LHCN-M2 (cell line): ENCODE measurements around the gene NDUFV1. TPM values are rescaled to one million over a fixed set of nuclear protein-coding genes. Genes with fewer than 3 reads are reported as not detected.
A peak's percentile ranks its signal among the peaks of the same experiment; 100 is the strongest.

Experiments used
- DNase-seq: peaks from one replicate; pipeline ENCODE4 v3.0.0-alpha.2; 2012; ENCODE audit warnings: low read depth
- total RNA-seq: library from RNA; depleted of rRNA; stranded (reverse); fragments of >200 nt; gene quantifications from 2 replicates; pipeline ENCODE4 v1.2.3, GENCODE V29; 2014

The NDUFV1 gene
- total RNA-seq, 1 experiment from 2014 or later = 192 TPM

DNA sequence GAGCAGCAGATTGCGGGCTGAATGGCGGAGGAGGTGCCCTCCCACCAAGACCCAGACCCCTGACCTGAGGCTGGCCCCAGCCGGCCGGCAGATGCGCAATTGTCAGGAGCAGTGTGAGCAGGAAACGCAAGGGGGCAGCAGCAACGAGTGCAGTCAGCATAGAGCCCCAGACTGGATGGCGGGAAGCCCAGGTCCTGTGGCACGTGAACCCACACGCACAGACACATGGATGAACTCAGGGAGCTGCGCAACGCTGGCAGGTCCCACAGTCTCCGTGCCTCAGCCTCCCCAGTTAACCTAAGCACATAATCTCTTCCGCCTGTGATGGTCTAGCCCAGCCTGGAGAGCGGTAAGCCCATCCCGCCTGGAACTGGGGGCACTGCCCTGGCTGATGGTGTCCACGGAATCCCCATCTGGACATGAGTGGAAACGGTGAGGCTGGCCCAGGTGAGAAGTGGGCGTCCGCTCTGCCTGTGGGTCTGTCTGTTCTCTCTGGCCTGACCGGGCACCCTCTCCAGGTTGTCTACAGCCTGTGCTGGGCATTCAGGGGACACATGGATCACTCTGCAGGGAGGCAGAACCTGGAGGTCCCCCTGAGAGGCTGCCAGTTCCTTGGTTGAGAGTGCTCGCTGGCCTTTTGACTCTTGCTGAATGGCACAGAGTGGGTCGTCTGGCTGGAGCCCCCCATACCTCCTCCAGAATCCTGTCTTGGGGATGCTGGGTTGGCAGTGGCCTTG is 33.5 kb downstream of the NDUFV1 start:
- peak; percentile 25 for DNase-seq

DNA sequence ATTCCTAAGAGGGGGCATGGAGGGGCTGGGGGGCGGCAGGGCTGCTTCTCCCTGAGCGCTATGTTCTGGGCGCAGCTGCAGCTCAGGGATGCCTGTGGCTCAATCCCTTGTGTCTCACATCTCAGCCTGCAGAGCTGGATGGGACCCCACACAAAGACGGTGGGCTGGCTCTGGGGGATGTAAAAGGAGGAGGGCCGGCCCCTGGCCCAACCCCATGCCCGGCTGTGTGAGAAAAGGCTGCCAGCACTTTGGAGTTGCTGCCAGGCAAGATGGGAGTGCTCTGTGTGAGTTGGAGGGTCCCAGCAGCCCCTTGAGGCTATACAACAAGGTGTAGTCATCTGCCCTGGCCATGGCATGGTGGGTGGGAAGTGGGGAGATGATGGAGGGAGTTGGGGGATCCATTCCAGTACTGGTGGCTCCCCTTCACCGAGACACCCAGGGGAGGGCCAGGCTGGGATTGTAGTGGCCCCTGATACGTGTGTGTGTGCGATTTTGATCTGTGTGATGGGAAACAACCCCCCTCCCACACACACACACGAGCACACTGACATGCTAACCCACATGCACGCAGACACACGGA is 34.1 kb downstream of the NDUFV1 start:
- no peak for DNase-seq

DNA sequence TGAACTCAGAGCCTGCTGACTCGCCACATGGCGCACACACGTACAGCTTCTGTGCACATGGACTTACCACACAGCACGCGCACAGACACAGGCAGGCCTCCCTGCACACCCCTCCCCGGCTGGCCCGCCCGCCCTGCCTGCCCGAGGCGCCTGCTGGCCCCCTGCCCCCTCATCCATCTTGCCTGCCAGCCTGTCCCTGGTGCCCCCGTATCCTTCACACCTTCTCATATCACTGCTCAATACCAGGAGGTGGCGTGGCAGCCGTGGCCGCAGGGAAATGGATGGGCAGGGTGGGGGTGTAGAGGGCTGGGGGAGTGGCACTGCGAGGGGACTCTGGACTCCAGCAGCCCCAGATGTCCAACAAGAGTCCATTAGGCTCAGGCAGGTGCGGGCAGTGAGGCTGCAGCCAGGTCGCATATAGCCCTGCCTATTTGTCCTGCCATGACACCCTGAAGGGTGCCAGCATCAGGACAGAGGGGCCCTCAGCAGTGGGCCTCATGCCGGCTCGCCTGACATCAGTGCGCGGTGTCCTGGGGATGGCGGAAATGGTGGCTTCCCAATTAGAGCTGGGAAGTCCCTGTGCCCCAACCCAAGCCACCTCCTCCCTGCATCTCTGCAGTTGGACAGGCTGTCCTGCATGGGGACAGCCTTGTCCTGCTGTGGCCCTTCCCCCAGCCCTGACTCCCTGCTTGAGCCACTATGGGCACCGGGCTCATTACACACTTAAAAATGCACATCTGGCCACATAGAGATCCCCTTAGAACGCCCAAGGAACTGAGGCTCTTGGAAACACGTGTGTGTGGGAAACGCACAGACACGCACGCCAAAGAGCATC is 34.8 kb downstream of the NDUFV1 start:
- DNase-seq = no peak

DNA sequence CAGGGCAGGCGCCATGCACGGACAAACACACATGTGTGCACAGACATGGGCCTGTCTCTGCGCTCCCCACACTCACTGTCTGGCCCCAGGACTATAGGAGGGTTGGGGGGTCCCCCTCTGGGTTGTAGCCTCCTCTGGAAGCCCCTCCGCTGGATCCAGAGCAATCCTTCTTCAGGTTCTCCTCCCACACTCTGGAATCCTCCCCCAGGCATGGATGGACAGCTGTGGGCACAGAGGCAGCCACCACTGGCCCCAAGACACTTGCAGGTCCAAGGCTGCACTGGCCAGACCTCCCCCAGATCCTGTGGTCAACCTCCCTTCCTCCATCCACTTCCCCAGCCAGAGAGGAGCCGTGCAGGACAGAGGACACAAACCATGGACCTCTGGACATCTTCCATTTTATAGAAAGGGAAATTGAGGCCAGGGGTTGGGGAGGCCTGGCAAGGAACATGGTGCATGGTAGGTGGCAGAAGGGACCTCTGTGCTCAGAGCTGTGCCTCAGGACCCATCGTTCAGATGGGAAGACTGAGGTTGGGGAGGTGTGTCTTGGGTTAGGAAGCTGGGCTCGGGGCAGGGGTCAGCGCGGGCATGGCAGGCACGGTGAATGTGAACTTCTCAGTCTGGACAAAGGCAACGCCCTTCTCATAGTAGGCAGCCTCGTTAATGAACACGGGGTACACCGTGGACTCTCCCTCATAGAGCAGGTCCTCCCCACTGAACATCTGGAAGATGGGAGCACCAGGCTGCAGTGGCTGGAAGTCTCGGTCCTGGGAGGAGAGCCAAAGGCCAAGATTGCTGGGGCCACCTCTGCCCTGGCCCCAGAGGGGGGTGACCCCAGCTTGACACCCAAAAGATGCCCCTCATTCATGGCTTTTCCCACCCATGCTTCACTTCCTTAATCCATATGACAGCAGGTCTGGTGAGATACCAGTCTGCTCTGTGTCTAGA is 35.7 kb downstream of the NDUFV1 start:
- no peak for DNase-seq

DNA sequence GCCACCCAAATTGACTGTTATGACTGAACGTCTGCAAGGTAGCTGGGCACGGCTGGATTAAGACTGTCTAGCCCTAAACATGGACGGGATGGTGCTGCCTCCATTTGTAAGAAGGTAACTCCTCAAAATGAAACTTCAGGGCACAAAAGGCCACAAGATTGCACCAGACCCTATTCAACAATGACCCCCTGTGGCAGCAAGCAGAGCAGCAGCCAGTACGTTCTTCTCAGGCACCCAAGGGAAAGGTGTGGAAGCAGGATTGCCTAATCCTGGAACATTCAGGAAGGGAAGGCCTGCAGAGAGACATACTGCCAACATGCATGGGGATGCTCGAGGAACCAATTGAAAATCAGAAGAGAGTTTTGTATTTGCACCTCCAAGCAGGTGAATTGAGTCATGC is 37.3 kb downstream of the NDUFV1 start:
- no peak for DNase-seq

DNA sequence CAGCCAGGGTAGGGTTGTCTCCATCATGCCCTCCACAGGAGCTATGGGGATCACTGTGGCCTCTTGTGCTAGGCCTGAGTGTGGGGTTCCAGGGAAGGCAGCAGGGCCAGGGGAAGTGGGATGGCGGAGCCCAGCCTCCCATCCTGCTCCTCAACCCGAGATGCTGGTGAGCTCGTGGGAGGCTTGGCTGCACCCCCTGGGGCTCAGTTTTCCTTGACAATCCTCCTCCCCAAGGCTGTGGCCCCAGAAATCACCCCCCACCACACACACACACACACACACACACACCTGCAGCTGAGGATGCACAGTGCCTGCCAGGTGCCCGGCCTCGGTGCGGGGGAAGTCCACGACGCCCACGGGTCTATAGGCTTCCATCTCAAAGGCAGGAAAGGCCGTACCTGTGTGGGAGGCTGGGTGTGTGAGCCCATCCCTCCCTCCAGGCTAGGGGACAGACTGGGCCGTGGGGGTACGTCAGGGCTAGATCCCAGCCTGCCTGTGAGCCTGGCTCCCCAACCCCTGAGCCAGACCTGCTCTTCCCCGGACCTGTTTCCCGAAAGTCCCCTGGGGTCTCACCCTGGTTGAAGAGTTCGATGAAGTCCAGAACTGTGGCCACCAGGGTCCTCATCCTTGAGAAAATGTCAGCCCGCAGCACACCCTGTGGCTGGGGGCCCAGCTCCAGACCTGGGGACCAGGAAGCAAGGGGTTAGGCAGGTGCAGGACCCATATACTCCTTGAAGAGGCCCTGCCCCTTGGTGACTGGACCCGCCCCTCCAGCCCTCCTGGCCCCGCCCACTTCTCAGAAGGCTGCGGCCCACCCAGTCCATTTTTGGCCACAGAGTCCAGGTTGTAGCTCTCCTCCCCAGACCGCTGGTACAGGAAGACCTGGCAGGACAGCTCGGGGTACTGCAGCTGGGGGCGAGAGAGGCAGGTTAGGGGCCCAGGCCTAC is 38.0 kb downstream of the NDUFV1 start:
- DNase-seq = no peak

DNA sequence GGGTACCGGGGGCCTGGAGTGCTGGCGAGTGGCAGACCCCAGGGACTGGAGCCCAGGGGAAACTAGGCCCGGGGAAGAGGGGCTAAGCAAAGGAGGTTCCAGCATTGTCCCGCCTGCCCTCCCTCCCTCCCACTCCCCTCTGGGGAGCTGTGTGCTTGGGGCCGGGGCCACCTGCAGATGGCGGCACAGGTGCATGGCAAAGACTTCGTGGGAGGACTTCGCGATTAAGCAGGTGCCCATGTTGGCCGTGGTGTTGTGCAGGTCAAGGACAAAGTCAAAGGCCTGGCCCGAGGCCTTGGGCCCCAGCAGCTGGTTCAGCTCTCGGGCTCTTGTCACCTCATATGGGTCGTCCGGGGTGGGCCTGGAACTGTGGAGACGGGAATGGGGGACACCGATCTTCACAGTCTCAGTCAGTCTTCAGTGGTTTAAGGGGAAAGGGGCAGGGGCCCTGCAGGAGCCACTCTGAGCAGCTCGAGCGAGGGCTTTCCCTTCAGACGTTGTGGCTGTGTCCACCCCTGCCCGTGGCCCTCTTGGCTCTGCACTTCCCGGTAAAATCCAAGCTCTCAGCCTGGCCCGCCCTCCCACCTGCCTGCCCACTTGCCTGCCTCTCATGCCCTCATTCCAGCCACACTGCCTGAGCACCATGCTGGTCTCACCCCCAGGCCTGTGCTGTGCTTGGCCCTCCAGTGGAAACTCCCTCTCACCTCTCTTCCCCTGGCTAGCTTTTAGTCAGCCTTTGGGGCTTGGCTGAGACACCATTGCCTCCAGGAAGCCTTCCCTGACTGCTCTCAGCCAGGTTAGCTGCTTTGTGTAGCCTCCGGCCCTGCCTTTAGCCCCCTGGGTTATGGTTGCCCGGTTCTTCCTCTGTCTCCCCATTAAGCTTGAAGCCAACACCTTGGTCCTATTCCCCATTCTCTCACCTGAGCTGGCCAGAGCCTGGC is 39.1 kb downstream of the NDUFV1 start:
- DNase-seq = no peak

DNA sequence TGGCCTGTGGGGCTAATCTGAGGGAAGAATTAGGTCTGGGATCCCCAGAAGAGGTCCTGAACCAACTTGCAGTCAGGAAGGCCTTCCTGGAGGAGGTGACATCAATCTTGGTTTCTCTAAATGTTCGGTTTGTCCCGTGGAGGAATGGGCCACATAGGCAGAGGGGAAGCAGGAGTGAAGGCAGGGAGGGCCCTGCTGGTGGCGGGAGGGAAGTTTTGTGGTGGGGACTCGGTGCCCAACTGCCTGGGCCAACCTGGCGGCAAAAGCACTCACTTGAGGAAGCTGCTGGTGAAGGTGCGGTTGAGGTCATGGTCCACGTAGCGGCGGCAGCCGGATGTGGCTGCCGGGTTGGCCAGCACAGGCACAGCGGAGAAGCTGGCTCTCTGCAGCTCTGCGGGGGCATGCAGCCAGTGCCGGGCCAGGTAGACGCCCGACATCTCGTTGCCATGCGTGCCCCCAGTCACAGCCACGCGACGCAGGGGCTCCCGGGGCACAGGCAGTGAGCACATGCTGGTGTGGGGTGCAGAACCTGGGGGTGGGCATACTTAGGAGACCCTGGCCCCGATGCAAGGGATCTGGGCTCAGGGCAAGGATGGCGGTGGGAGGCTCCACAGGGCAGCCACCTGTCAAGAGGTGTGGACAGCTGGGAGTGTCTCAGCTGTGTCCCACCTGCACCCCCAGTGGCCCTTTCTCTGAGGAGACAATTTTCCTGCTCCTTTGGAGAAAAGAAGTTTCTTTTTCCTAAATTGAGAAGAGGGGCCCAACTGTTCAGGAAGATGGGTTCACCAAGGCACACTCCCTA is 40.0 kb downstream of the NDUFV1 start:
- DNase-seq = no peak

DNA sequence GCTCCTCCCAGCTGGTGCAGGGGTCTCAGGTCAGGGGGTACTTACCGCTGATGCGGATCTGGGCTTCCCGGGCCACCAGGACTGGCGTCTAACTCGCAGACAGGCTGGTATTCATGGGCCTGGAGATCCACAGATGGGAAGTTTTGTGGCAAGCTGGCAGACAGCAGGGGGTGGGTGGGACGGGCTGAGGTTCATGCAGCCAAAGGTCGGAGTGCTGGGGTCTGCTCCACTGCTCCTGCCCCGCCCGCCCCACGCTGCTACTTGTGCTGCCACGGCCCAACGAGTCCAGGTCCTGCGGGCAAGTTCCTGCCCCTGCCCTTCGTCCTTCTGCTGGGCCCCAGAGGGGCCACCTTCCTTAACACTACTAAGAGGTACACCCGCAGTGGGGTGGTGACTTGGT is 40.7 kb downstream of the NDUFV1 start:
- no peak for DNase-seq

DNA sequence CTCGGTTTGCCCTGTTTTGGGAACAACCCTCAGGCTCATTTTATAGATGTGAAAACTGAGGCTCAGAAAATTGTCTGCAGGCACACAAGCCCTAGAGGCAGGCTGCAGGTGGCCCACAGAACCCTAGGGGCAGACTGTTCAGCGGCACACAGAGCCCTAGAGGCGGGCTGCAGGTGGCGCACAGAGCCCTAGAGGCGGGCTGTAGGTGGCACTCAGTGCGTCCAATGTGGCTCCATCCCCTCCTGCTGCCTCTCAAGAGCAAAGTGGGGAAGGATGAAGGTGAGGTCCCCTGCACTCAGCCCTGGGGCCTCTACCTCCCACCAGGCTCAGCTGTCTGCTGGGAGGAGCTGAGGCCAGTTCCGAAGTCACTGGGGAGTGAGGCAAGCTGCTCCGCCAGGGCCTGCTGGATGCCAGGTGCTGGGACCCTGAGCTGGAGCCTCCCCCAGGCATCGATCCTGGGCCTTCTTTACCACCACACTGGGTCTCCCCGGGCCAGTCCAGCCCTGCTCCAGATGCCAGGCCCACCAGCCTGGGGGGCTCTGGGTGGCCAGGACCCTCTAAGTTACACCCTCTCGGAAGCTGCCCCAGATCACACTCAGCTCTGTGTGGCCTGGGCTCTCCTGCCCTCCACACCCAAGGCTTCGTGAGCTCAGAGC is 41.5 kb downstream of the NDUFV1 start:
- DNase-seq = no peak

DNA sequence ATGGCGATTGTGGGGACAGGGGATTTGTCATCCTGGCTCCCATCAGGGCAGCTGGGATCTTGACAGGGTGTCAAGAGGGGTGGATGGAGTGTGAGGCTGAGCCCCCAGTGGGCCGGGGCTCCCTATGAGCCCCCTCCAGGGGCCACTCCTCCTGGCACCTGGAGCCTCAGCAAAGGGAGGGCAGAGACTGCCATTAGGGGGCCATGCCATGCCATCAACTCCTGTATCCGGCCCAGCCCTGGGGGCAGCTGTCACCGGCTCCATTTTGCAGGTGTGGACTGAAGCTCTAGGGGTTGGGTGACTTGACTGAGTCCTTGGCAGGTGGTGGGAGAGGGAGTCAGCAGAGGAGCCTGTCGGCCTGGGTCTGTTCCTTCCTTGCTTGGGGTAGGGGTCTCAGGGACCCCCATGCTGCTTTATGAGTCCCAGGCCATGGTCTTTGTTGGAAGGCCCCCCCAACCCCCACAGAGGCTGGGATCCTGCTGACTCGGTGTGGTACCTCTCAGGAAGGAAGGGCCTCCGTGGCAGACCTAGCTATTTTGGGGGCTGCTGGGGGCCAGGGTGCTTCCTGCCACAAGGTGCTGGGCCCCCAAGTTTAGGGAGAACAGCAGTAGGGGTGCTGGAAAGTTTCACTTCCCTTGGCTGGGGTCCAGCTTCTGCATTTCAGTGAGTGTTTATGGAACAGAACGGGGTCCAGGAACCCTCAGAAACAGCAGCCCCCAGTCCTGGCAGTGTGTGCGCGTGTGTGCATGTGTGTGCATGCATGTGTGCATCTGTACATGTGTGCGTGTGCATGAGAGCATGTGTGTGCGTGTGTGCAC is 42.3 kb downstream of the NDUFV1 start:
- DNase-seq = no peak

DNA sequence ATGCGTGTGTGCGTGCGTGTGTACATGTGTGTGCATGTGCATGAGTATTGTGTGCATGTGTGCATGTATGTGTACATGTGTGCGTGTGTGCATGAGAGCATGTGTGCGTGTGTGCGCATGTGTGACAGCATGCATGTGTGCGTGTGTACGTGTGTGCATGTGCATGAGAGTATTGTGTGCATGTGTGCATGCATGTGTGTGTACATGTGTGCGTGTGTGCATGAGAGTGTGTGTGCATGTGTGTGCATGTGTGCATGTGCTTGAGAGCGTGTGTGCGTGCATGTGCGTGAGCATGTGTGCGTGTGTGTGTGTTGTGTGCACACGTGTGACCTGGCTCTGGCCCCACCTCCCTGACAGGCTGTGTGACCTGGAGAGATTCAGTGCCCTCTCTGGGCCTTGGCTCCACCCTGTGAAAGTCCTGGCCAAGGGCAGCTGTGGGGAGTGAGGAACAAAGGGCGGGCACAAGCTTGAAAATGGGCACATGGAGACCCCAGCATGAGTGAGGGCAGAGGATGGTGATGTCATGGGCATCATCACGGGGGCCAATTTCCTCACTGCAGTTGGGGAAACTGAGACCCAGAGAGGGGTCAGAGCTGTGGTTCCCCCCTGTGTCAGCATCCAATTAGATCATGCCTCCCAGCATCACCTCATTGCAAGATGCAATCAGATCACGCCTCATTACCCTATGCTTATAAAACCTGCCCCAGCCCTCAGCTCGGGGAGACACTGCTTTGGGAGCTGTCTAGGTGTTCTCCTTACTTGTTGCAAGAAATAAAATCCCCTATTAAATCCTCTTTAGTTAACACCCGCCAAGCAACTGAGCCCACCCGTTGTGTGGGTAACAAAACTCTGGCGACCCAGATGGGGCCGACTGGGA is 43.1 kb downstream of the NDUFV1 start:
- DNase-seq = no peak

DNA sequence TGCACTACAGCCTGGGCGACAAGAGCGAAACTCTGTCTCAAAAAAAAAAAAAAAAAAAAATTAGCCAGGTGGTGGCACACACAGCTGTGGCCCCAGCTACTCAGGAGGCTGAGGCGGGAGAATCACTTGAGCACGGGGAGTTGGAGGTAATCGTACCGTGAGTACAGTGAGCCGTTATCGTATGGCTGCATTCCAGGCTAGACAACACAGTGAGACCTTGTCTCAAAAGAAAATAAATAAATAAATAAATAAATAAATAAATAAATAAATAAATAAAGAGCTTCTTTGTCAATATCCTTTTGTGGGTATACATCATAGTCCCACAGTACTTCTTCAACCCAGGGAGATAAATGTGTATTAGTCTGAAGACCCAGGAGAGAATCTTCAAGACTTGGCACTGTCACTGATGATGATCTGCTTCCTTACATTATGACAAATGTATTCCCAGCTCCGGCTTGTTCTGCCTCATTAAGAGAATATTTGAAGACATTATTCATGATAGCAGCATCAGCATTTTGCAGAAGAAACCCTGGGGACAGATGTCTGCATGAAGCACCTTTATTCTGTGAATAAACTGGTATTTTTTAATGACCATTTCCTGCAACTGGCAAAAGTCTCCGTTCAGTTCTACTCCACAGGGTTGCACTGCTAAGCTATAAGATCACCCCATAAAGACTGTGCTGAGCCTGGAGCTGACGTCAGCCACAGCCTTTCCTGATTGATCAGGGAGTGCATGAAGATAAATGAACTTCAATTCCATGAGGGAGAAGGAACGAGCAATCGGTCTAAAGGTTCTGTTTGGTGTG is 45.4 kb downstream of the NDUFV1 start:
- DNase-seq = no peak

DNA sequence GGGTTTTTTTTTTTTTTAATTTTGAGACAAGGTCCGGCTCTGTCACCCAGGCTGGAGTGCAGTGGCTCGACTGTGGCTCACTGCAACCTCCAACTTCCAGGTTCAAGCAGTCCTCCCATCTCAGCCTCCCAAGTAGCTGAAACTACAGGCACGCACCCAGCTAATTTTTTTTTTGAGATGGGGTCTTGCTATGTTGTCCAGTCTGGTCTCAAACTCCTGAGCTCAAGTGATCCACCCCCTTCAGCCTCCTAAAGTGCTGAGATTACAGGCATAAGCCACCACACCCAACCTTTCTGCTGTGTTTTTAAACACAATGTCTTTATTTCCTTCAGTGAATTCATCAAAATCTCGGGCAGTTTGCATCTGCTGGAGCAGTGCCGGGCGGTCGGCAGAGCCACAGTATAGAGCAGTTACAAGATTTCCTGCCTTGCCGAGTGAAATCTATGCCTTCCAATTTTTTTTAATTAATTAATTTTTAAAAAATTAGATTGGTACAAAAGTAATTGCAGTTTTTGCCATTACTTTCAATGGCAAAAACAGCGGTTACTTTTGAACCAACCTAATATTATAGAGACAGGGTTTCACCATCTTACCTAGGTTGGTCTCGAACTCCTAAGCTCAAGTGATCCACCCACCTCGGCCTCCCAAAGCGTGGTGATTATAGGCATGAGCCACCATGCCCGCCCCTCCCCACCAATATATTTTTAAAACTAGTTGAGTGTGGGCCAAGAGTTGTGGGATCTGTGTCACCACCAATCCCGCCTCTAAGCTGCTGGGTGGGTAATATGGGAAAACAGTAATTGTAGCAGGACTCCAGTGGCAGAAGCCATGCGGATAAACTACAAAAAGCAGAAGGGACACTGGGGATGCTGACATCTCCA is 46.5 kb downstream of the NDUFV1 start:
- DNase-seq = no peak
